SK-N-SH (cell line): ENCODE data around the gene MYPN. TPM values are rescaled to one million over a fixed set of nuclear protein-coding genes. Genes with fewer than 3 reads are reported as not detected.

Experiments used
- CTCF ChIA-PET: fragments of 300-600, 350-600 bp; formaldehyde crosslinking; extraction: SDS; loops from one replicate; lab custom pipeline; 2021; lab: Yijun Ruan, JAX
- POLR2A ChIA-PET: fragments of 350-600 bp; sonication (Branson Sonifier 250); formaldehyde crosslinking; extraction: SDS; loops from one replicate; lab custom pipeline; 2020; ENCODE audit warnings: antibody characterized with exemption, inconsistent platforms; lab: Yijun Ruan, JAX
- DNase-seq: peaks from one replicate; pipeline ENCODE4 v3.0.0; 2012
- H2AFZ ChIP-seq: fragments of 200-600 bp; sonication (generic); 2 replicates; pipeline ENCODE4 v1.8.1; 2016; ENCODE audit warnings: antibody characterized with exemption, mild to moderate bottlenecking, low read depth
- H3F3A ChIP-seq: fragments of 200-600 bp; sonication (generic); replicated peaks from 2 replicates; pipeline ENCODE3; 2016; ENCODE audit warnings: antibody characterized with exemption, mild to moderate bottlenecking; ENCODE audit not compliant: insufficient read depth
- H3K27ac ChIP-seq, 2 experiments: fragments of 200-500 bp in 1 of 2; fragments of 200-600 bp in 1 of 2; sonication (Bioruptor generic) in 1 of 2; sonication (generic), shearing (Covaris generic) in 1 of 2; 2 replicates each; pipeline versions ENCODE4 v1.5.1 to v1.6.1; 2014 to 2016; ENCODE audit warnings: low read depth in 2 of 2, inconsistent platforms in 1 of 2, low read length in 1 of 2, mild to moderate bottlenecking in 1 of 2, mixed read lengths in 1 of 2
- H3K27me3 ChIP-seq: fragments of 200-600 bp; sonication (generic), shearing (Covaris generic); 2 replicates; pipeline ENCODE4 v1.6.1; 2016; ENCODE audit warnings: mixed run types; ENCODE audit not compliant: insufficient read depth
- H3K36me3 ChIP-seq, 2 experiments: fragments of 200-500 bp in 1 of 2; fragments of 200-600 bp in 1 of 2; sonication (Bioruptor generic) in 1 of 2; sonication (generic) in 1 of 2; replicated peaks in 1 of 2; 2 replicates each; pipeline versions ENCODE3 to v1.5.1; 2014 to 2016; ENCODE audit warnings: low read length in 1 of 2, mild to moderate bottlenecking in 1 of 2; ENCODE audit not compliant: insufficient read depth in 2 of 2, control insufficient read depth in 1 of 2
- H3K4me1 ChIP-seq, 2 experiments: fragments of 200-500 bp in 1 of 2; fragments of 200-600 bp in 1 of 2; sonication (Bioruptor generic) in 1 of 2; sonication (generic), shearing (Covaris generic) in 1 of 2; 2 replicates each; pipeline versions ENCODE4 v1.5.1 to v1.6.1; 2014 to 2016; ENCODE audit warnings: low read depth in 1 of 2, low read length in 1 of 2, mixed run types in 1 of 2; ENCODE audit not compliant: insufficient read depth in 2 of 2, control insufficient read depth in 1 of 2
- H3K4me2 ChIP-seq: fragments of 200-600 bp; sonication (generic), shearing (Covaris generic); 2 replicates; pipeline ENCODE4 v1.6.1; 2017; ENCODE audit warnings: mixed run types
- H3K4me3 ChIP-seq, 2 experiments: fragments of 200-500 bp in 1 of 2; fragments of 200-600 bp in 1 of 2; sonication (Bioruptor generic) in 1 of 2; sonication (generic), shearing (Covaris generic) in 1 of 2; 2 replicates each; pipeline versions ENCODE4 v1.5.1 to v1.8.1; 2014 to 2016; ENCODE audit warnings: low read depth in 2 of 2, inconsistent platforms in 1 of 2, low read length in 1 of 2, mild to moderate bottlenecking in 1 of 2, mixed read lengths in 1 of 2, moderate library complexity in 1 of 2
- H3K79me2 ChIP-seq: fragments of 200-600 bp; sonication (generic); 2 replicates; pipeline ENCODE4 v1.8.1; 2017; ENCODE audit warnings: mild to moderate bottlenecking; ENCODE audit not compliant: insufficient read depth
- H3K9ac ChIP-seq: fragments of 200-600 bp; sonication (generic); 2 replicates; pipeline ENCODE4 v1.6.1; 2017; ENCODE audit warnings: mixed run types
- H3K9me2 ChIP-seq: fragments of 200-600 bp; sonication (generic); 2 replicates; pipeline ENCODE4 v1.6.1; 2017; ENCODE audit warnings: mixed run types
- H3K9me3 ChIP-seq: fragments of 200-600 bp; sonication (generic); 2 replicates; pipeline ENCODE4 v1.6.1; 2017; ENCODE audit warnings: mixed run types, mild to moderate bottlenecking, moderate library complexity
- H4K20me1 ChIP-seq: fragments of 200-600 bp; sonication (generic); 2 replicates; pipeline ENCODE4 v1.6.1; 2017; ENCODE audit warnings: mild to moderate bottlenecking, mixed run types; ENCODE audit not compliant: insufficient read depth
- GATA2 ChIP-seq: sonication (generic); formaldehyde crosslinking; IDR thresholded peaks from 2 replicates; pipeline ENCODE4 v1.5.0; 2020; ENCODE audit warnings: mild to moderate bottlenecking, missing genetic modification reagents
- NRF1 ChIP-seq: IDR thresholded peaks from 2 replicates; pipeline ENCODE4 v1.6.1; 2012; ENCODE audit warnings: low read depth, mild to moderate bottlenecking, low read length
- TCF12 ChIP-seq: IDR thresholded peaks from 2 replicates; pipeline ENCODE4 v1.4.0; 2012
- WGBS: methylation state at CpG from one replicate; pipeline ENCODE4 v1.1.6; 2017; ENCODE audit warnings: low lambda C conversion rate; 5-methylcytosine and 5-hydroxymethylcytosine counted together
- polyA plus RNA-seq, 3 experiments: library from polyadenylated mRNA; depleted of rRNA; stranded (reverse); fragments of >200 nt; gene quantifications; 2 replicates each; pipeline ENCODE4 v1.2.3, GENCODE V29; 2012
- TF ChIP-seq, protein P1 (sequence below): IDR thresholded peaks from 2 replicates; pipeline ENCODE4 v1.6.1; 2012; ENCODE audit warnings: mild to moderate bottlenecking, low read depth, low read length, moderate library complexity

MYPN gene
- polyA plus RNA-seq, 1 of the 3 experiments (the other 2 are of a cell fraction) = 0.43 TPM

GRCh38 chr10:68073631-68074030, 35.7 kb upstream of the MYPN start:
- peaks cover 64% of the 10 kb centered on the region for H3K79me2 ChIP-seq
- H3K4me2 ChIP-seq = peak overlapping the region; percentile 94
- no peak for DNase-seq
- H2AFZ ChIP-seq = no peak overlapping the region
- CTCF ChIA-PET = interaction anchor here (2.7 kb wide), 1 partner anchor 218 kb away, joined by 12 read pairs; no protein-coding TSS in a partner anchor
- H3K9me2 ChIP-seq = no peaks in the 10 kb centered on the region
- 1% methylated on average over 3 of the region's 3 CpGs for WGBS
- TF ChIP-seq NRF1 (no peak), GATA2 (no peak), TCF12 (no peak)
- TF ChIP-seq, protein P1, sequence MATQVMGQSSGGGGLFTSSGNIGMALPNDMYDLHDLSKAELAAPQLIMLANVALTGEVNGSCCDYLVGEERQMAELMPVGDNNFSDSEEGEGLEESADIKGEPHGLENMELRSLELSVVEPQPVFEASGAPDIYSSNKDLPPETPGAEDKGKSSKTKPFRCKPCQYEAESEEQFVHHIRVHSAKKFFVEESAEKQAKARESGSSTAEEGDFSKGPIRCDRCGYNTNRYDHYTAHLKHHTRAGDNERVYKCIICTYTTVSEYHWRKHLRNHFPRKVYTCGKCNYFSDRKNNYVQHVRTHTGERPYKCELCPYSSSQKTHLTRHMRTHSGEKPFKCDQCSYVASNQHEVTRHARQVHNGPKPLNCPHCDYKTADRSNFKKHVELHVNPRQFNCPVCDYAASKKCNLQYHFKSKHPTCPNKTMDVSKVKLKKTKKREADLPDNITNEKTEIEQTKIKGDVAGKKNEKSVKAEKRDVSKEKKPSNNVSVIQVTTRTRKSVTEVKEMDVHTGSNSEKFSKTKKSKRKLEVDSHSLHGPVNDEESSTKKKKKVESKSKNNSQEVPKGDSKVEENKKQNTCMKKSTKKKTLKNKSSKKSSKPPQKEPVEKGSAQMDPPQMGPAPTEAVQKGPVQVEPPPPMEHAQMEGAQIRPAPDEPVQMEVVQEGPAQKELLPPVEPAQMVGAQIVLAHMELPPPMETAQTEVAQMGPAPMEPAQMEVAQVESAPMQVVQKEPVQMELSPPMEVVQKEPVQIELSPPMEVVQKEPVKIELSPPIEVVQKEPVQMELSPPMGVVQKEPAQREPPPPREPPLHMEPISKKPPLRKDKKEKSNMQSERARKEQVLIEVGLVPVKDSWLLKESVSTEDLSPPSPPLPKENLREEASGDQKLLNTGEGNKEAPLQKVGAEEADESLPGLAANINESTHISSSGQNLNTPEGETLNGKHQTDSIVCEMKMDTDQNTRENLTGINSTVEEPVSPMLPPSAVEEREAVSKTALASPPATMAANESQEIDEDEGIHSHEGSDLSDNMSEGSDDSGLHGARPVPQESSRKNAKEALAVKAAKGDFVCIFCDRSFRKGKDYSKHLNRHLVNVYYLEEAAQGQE = no peak
- peak overlapping the region; percentile 99 for H3K9ac ChIP-seq
- H3K9me3 ChIP-seq = no peaks in the 10 kb centered on the region
- H3F3A ChIP-seq = peaks cover 12% of the 10 kb centered on the region
- peak overlapping the region; percentile 89 to 97 for H3K4me3 ChIP-seq
- peaks cover 0 to 12% of the 10 kb centered on the region in 2 experiments; a peak in 3 of 4 replicates for H3K4me1 ChIP-seq
- peak overlapping the region; percentile 98 to 99 for H3K27ac ChIP-seq
- peaks cover 27 to 28% of the 10 kb centered on the region in 2 experiments for H3K36me3 ChIP-seq
- H4K20me1 ChIP-seq = peaks cover 44% of the 10 kb centered on the region
- POLR2A ChIA-PET = no interaction called here
- H3K27me3 ChIP-seq = no peaks in the 10 kb centered on the region

DNA sequence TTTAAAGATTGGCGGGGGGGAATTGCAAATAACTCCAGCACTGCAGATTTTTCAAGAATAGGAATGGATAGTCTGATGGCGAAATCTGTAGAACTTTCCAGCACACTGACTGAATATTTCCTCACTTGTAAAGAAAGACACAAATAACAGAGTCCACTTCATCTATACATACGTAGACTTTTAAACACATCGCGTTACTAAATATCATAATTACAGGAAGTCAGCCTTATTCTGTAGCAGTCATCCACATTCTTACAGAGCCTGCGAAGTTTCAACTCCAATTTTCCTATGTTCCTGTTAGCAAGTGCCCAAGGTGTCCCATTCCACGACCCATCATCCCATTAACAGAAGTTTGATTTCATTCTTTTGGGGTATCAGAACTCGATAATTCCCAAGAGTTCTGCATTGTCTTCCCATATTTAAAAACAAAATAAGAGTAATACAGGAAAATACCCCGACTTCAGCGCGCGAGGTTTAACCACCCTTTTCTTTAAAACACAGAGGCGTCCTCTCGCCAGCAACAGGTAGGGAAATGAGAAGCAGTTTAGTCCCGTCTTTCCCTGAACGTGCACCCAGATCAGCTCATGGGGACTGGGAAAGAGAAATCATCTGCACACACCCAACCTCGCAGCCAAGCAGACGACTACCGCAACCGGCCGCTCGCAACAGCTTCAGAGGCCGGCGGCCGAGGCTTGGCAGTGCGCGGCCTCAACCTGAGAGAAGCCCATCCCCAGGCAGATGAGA, 35.1 kb upstream of the MYPN start:
- Histone ChIP-seq H3K9me3 (no peaks in the 10 kb centered on the region), H3K27ac (peak overlapping the region; percentile 98 to 99), H3K9me2 (no peaks in the 10 kb centered on the region), H3K27me3 (no peaks in the 10 kb centered on the region), H3K4me1 (peaks cover 0 to 12% of the 10 kb centered on the region in 2 experiments; a peak in 3 of 4 replicates), H3K9ac (peak overlapping the region; percentile 99), H3K4me2 (peak overlapping the region; percentile 94), H3F3A (peaks cover 11% of the 10 kb centered on the region), H3K36me3 (peaks cover 22 to 25% of the 10 kb centered on the region in 2 experiments), H3K79me2 (peaks cover 58% of the 10 kb centered on the region), H3K4me3 (peak overlapping the region; percentile 89 to 97), H2AFZ (peak overlapping the region; percentile 67; the same call in 1 of the 2 replicates), H4K20me1 (peaks cover 38% of the 10 kb centered on the region)
- ChIA-PET CTCF (no interaction called here), POLR2A (no interaction called here)
- no peak for TF ChIP-seq GATA2
- 2% methylated on average over 24 of the region's 27 CpGs for WGBS
- DNase-seq = no peak
